SU-DHL-6 (cell line): Measurements from ENCODE around the gene RANBP3.

ENCODE experiments used
- CTCF ChIP-seq: fragments of 200-600 bp; sonication (generic); IDR thresholded peaks from one replicate; pipeline ENCODE4 v1.5.1; 2017; ENCODE audit warnings: antibody characterized with exemption, mild to moderate bottlenecking, low read length, moderate library complexity; ENCODE audit not compliant: insufficient read depth, poor library complexity, severe bottlenecking
- EZH2phosphoT487 ChIP-seq: fragments of 200-600 bp; sonication (generic), shearing (Covaris generic); conservative IDR thresholded peaks from 2 replicates; pipeline ENCODE4 v1.6.1; 2018; ENCODE audit warnings: mild to moderate bottlenecking, antibody characterized with exemption, low read length, moderate library complexity, mixed read lengths

GRCh38 chr19:5937550-5937949 lies 40.4 kb downstream of the RANBP3 start:
- TF ChIP-seq CTCF (no peak), EZH2phosphoT487 (no peak)
